ENCODE measurements around the gene RASGRF1.

The RASGRF1 gene

DNA sequence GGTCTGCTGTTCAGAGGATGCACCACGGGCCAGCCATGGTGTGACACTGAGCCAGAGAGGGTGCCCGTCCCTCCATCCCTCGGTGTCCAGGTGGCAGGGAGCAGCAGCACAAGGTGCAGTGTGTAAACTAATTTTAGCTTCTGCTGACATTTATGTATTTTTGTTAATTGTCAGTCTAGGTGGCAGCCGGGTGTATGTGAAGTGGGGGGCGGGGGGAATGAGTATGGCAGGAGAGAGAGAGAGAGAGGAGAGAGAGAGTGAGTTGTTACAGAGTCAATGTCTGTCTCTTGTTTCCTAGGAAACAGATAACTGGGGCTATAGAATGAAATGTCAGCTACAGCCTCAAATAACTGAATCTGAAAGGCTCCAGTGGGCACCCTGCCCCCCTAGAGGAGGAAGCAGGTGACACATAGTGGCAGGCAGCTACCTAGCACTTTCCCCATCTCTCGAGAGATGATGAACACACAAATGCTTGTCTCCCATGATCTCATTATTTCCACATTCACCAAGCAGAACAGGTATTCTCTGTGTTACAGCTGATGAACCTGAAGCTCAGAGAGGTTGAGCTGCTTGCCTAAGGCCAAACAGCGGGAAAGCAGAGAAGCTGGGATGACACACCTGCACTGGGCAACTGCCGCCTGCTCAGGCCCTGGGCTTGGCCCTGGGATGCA lies 24.7 kb downstream of the RASGRF1 start:
- no peak for DNase-seq

- no peak for DNase-seq
Measured at GRCh38 chr15:79065361-79065705, 25.2 kb downstream of the RASGRF1 start.

DNA sequence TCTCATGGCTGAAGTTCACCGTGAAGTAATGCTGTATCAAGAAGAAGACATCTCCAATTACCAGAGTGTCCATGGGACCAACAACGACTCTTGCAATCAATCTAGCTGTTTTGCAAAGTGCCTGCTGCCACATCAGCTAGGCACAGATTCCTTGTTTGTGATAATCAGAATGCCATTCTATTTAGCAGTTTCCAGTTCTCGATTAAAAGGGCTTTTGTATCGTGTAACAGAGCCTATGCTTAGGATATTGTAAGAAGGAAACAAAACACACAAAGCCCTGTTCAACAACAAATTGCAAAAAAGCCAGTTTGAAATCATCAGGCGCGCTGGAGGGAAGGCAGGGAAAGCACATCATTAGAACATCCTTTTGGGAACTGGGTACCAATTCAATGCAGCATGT lies 26.1 kb downstream of the RASGRF1 start:
- DNase-seq: no peak

- no peak for DNase-seq
Measured at GRCh38 chr15:79060175-79060574, 30.4 kb downstream of the RASGRF1 start.

- no peak for DNase-seq
Measured at GRCh38 chr15:79059081-79059572, 31.5 kb downstream of the RASGRF1 start.

GRCh38 chr15:79058260-79058850 lies 32.2 kb downstream of the RASGRF1 start:
- DNase-seq: no peak

DNA sequence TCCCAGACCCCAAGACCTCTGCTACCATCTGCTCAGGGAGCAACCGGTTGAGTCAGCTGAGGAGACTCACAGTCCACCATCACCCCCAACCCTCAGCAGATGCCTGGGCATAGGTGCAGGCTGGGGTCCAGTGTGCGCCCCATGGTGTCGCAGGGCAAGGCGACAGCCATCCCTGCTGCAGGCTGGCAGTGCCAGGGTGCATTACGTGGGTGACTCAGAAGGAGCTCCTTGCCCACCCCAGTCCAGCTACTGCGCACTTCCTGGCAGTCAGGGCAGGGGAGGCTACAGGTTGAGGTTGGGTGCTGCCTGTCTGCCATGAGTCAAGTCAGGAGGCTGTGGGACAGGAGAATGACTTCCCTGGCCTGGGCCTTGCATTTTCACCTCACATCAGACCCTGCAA lies 33.5 kb downstream of the RASGRF1 start:
- no peak for DNase-seq

- no peak for DNase-seq
Measured at GRCh38 chr15:79054350-79054749, 36.2 kb downstream of the RASGRF1 start.

DNA sequence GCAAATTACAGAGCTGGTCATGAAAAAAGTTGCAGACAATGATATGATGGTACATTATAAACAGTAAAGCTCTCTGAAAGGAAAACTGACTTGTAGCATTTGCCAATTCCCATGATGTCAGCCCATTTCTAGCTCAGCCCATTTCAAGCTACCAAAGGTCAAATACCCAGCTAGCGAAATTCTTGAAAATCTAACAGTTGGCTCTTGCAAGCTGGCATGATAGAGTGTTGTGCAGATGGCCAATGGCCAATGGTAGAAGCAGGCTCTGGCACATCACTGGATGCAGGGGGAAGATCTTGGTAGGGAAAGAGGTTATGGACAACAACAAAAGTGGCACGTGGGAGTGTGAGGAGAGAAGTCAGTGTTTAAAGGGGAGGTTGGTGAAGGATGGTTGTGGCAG lies 36.7 kb downstream of the RASGRF1 start:
- no peak for DNase-seq

- DNase-seq: no peak
Measured at GRCh38 chr15:79051941-79052731, 38.4 kb downstream of the RASGRF1 start.

GRCh38 chr15:79051029-79051428 lies 39.6 kb downstream of the RASGRF1 start:
- no peak for DNase-seq

GRCh38 chr15:79050341-79050740 lies 40.2 kb downstream of the RASGRF1 start:
- no peak for DNase-seq

DNA sequence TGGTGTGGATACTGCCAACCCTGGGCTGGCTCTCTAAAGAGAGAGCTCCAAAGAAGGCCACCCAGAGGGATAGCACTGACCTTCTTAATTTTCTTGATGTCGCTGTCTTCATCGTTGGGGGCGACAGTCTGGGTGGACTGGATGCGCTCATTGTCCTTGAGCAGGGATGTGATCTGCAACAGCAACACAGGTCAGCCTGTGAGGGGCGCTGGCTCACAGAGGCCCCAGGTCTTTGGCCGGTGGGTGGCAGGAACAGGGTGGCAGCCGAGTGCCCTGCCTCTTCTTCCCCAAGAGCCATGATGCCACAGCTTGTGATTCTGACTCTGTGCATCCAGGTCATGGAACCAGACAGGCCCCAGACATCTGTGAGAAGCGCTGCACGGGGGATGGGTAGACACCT lies 41.2 kb downstream of the RASGRF1 start:
- DNase-seq: no peak

DNA sequence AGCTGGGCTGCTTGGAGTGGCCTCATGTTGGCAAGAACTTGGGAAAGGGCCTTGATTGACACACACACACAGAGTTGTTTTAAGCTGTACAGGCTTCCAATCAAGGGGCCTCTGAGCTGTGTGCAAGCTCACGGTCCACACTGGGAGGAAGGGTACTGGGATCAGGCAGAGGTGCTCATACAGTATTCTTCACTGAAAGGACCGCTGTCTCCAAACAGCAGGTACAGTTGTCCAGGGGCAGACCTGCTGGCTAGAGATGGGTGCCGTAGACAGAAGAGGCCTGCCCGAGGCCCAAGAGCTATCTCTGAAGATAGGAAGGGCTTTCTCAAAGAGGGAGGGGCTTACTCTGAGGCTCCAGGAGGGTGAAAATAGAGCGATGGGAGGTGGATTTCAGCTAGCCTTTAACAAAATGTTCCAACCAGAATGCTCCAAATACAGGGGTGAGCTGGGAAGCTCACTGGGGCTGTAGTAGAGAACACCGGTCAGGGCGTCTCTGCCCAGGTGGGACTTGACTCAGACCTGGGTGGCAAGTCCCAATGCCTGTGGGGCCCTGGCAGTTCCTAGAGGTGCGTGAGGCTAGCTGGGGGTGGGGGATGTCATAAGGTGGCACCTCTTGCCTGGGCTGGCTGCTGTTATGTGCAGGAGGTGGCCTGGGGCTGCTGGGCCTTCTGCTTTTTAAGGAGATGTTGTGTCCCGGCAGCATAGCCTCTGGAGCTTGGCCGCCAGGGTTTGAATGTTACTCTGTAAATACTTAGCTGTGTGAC lies 42.7 kb downstream of the RASGRF1 start:
- no peak for DNase-seq

DNA sequence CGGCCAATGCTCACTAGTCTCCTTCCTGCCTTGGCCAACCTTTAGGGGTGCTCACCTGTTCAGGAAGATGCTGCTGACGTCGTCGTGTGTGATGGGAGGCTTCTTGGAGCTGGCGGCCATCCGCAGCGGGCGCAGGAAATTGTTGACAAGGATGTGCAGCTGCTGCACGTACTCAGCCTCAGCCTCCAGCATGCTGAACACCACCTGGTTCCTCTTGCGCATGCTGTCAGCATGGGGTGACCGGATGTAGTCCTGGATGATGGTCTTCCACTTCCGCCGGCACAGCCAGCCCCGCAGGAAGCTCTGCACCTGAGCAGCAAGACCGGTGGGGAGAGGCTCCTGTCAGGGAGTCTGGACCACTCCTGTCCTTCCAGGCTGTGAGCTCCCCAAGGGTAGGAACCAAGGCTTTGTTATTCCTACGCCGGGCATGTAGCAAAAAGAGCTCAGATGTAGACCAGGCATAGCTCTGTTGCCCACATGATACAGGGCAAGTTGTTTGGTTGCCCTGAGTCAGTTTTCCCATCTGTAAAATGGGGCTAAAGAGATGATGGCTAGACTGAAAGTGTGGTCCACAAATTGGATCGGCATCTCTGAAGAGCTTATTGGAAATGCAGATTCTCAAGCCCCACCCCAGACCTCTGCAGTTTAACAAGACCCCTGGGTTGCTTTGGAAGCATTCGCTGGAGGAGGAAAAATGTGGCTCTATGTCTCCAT lies 43.7 kb downstream of the RASGRF1 start:
- DNase-seq: no peak

- no peak for DNase-seq
Measured at GRCh38 chr15:79045041-79045440, 45.5 kb downstream of the RASGRF1 start.

DNA sequence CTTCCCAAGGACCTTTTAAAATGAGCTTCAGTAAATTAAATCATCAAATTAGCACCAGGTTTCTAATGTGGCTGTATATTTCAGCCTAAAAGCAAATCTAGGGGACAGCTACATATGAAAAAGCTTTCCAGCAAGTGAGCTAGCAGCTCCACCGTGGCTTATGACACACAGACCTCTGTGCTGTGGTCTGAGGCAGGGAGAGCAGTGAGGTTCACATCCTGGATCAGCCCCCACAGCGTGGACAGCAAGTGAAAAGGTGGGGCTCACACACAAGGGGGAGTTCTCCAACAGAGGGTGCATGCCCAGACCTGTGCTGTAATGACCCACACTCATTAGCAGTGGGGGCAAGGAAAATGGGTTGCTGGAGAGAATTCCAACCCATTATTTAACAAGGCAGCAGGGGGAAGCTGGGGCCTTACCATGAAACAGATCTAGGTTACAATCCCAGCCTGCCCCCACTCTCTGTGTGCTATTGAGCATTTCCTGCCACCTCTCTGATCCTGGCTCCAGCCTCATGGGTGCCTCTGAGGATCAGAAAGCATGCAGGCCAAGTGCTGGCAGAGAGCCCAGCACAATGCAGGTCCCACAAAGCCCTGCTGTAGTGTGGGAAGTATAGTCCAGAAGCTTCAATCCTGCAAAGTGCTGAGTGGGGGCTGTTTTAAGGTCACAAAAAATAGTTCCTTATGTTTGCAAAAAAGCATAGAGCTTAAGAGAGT lies 48.2 kb downstream of the RASGRF1 start:
- DNase-seq: no peak

- no peak for DNase-seq
Measured at GRCh38 chr15:79041601-79042168, 48.9 kb downstream of the RASGRF1 start.

DNA sequence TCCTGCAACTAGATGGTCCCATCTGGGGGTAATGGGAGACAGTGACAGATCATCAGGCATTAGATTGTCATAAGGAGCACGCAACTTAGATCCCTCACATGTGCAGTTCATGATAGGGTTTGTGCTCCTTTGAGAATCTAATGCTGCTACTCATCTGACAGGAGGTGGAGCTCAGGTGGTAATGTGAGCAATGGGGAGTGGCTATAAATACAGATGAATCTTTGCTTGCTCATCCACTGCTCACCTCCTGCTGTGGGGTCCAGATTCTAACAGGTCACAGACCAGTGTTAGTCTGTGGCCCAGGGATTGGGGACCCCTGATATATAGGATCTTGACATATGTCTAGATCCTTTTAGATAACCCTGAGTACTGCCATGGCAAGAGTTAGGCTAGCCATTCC lies 52.7 kb downstream of the RASGRF1 start:
- no peak for DNase-seq

DNA sequence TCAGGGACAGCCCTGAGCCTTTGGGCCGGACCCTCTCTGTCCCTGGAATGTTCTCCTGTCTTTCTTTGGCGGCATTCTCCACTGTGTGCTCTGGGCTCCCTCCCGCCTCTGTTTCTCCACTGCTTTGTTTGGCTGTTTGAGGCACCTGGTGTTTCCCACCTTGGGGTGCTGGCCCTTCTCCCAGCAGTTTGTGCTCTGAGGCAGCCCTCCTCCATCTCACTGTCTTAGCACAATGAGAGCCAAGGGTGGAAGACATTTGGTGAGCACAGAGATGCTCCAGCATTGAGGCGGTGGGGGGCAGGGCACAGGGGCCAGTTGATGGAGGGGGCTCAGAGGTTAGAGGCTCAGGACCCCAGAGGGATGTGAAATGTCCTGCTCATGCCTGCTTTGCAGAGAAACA lies 54.3 kb downstream of the RASGRF1 start:
- DNase-seq: no peak

GRCh38 chr15:79035814-79036213 lies 54.8 kb downstream of the RASGRF1 start:
- no peak for DNase-seq
